Left renal pelvis (tissue), 4 donors: ENCODE data around the gene SNRPA1. TPM values are rescaled to one million over a fixed set of nuclear protein-coding genes. Genes with fewer than 3 reads are reported as not detected.
"Not testable (repeated sequence)": the region's sequence is repeated elsewhere in the genome, so short reads cannot be mapped to it uniquely, and the experiment has no call there.

Experiments
- DNase-seq, 4 donors: peaks; one replicate each; pipeline ENCODE4 v3.0.0-alpha.2; 2013; ENCODE audit warnings: low read depth in 4 of 4, low spot score in 3 of 4
- polyA plus RNA-seq, 4 donors: library from polyadenylated mRNA; unstranded; fragments of 120-200 nt; gene quantifications; one replicate each; pipeline ENCODE4 v1.2.1, GENCODE V29; 2013; ENCODE audit not compliant: insufficient read length in 4 of 4

Gene SNRPA1
- polyA plus RNA-seq, 4 donors = 45.2 to 74.8 (median 65.9) TPM

GRCh38 chr15:101296418-101297405 lies 1.7 kb upstream of the SNRPA1 start:
- DNase-seq = no peak

- no peak for DNase-seq
Observed at GRCh38 chr15:101295607-101296161, 636 bp upstream of the SNRPA1 start.

- DNase-seq = no peak
Observed at GRCh38 chr15:101293122-101293521, 1.9 kb downstream of the SNRPA1 start.

- DNase-seq = no peak
Observed at GRCh38 chr15:101288905-101289513, 6.0 kb downstream of the SNRPA1 start.

GRCh38 chr15:101287342-101287741 lies 7.7 kb downstream of the SNRPA1 start:
- DNase-seq = not testable (repeated sequence)

GRCh38 chr15:101286471-101287114 lies 8.5 kb downstream of the SNRPA1 start:
- no peak for DNase-seq

GRCh38 chr15:101283931-101284330 lies 11.1 kb downstream of the SNRPA1 start:
- no peak for DNase-seq

GRCh38 chr15:101280007-101280406 lies 15.0 kb downstream of the SNRPA1 start:
- DNase-seq = no peak

- no peak for DNase-seq
Observed at GRCh38 chr15:101277943-101278564, 17.0 kb downstream of the SNRPA1 start.

- peak in 3 of 4 donors; percentile 74 to 83 (median 76) for DNase-seq
Observed at GRCh38 chr15:101277038-101277822, 17.8 kb downstream of the SNRPA1 start, which contains the start of gene SELENOS. Gene SELENOS (minus strand): TSS chr15:101277485. CDS start chr15:101277417, 68 bp downstream.

- no peak for DNase-seq
Observed at GRCh38 chr15:101276501-101277037, 18.5 kb downstream of the SNRPA1 start.

- DNase-seq = no peak
Observed at GRCh38 chr15:101275018-101275417, 20.0 kb downstream of the SNRPA1 start.

- DNase-seq = no peak
Observed at GRCh38 chr15:101273534-101273933, 21.5 kb downstream of the SNRPA1 start.

GRCh38 chr15:101272584-101272983 lies 22.5 kb downstream of the SNRPA1 start:
- no peak for DNase-seq

GRCh38 chr15:101269479-101270223 lies 25.4 kb downstream of the SNRPA1 start:
- no peak for DNase-seq

- no peak for DNase-seq
Observed at GRCh38 chr15:101267320-101268104, 27.5 kb downstream of the SNRPA1 start.

GRCh38 chr15:101266787-101267186 lies 28.3 kb downstream of the SNRPA1 start:
- DNase-seq = no peak

- no peak for DNase-seq
Observed at GRCh38 chr15:101266034-101266433, 29.0 kb downstream of the SNRPA1 start.
